Measurements from ENCODE around the gene OTX2.

Gene OTX2

DNA sequence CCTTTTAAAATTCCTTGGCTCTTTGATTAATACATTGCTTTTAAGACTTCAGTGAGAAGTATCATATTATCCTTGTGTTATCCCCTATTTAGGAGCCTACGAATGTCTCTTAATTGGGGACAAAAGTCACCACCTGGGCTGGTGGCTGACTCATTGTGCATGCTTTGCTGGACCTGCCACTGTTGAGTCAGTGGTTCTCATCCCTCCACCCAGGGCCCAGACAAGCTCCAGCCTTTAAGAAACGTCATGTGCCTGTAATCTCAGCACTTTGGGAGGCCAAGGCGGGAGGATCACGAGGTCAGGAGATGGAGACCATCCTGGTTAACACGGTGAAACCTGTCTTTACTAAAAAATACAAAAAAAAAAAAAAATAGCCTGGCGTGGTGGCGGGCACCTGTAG is 57.9 kb downstream of the OTX2 start:
- Histone ChIP-seq H3K4me3 (ENCODE audit: low read depth, low read length, poor library complexity, severe bottlenecking) (no peak overlapping the region), H4K20me1 (ENCODE audit: insufficient read depth, low read length) (no peaks in the 10 kb centered on the region), H3K27me3 (ENCODE audit: insufficient read depth, low read length) (no peaks in the 10 kb centered on the region), H3K4me2 (ENCODE audit: low read length) (no peak overlapping the region), H2AFZ (ENCODE audit: low read length) (no peak overlapping the region), H3K36me3 (ENCODE audit: insufficient read depth, low read length) (no peaks in the 10 kb centered on the region), H3K9ac (ENCODE audit: low read length) (no peak overlapping the region), H3K9me2 (ENCODE audit: low read depth, low read length) (no peaks in the 10 kb centered on the region), H3K4me1 (ENCODE audit: insufficient read depth, low read length, severe bottlenecking) (no peaks in the 10 kb centered on the region), H3F3A (ENCODE audit: insufficient read depth, low read length) (no peaks in the 10 kb centered on the region), H3K27ac (ENCODE audit: low read depth, low read length, poor library complexity, severe bottlenecking) (no peak overlapping the region), H3K79me2 (ENCODE audit: insufficient read depth, low read length) (no peaks in the 10 kb centered on the region), H3K9me3 (ENCODE audit: low read length) (no peaks in the 10 kb centered on the region)
- TF ChIP-seq, protein P1, sequence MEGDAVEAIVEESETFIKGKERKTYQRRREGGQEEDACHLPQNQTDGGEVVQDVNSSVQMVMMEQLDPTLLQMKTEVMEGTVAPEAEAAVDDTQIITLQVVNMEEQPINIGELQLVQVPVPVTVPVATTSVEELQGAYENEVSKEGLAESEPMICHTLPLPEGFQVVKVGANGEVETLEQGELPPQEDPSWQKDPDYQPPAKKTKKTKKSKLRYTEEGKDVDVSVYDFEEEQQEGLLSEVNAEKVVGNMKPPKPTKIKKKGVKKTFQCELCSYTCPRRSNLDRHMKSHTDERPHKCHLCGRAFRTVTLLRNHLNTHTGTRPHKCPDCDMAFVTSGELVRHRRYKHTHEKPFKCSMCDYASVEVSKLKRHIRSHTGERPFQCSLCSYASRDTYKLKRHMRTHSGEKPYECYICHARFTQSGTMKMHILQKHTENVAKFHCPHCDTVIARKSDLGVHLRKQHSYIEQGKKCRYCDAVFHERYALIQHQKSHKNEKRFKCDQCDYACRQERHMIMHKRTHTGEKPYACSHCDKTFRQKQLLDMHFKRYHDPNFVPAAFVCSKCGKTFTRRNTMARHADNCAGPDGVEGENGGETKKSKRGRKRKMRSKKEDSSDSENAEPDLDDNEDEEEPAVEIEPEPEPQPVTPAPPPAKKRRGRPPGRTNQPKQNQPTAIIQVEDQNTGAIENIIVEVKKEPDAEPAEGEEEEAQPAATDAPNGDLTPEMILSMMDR (IDR thresholded peaks at IDR 0.05; ENCODE audit: low read length): no peak
- no peak for TF ChIP-seq EZH2 (IDR thresholded peaks at IDR 0.05; ENCODE audit: borderline replicate concordance, low read length)

DNA sequence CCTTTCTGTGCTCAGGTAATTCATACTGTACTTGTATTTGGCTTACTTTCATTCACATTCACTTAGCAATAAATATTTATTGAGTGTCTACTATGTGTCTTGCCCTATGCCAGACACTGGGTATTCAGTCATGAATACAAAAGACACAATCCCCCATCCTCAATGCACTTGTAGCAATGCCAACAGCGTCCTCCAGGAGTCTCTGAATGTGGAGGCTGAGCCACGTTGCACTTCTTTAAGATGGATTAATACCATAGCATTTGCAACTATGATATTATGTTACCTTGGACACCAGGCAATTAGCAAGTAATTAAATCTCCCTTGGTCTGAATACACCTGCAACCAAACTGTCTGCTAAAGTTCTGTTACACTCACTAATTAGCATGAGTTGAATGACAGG is 58.8 kb downstream of the OTX2 start:
- Histone ChIP-seq H3F3A (ENCODE audit: insufficient read depth, low read length) (no peaks in the 10 kb centered on the region), H3K9me2 (ENCODE audit: low read depth, low read length) (no peaks in the 10 kb centered on the region), H2AFZ (ENCODE audit: low read length) (no peak overlapping the region), H3K4me2 (ENCODE audit: low read length) (no peak overlapping the region), H3K9me3 (ENCODE audit: low read length) (no peaks in the 10 kb centered on the region), H3K4me3 (ENCODE audit: low read depth, low read length, poor library complexity, severe bottlenecking) (no peak overlapping the region), H3K4me1 (ENCODE audit: insufficient read depth, low read length, severe bottlenecking) (no peaks in the 10 kb centered on the region), H3K79me2 (ENCODE audit: insufficient read depth, low read length) (no peaks in the 10 kb centered on the region), H3K27me3 (ENCODE audit: insufficient read depth, low read length) (no peaks in the 10 kb centered on the region), H4K20me1 (ENCODE audit: insufficient read depth, low read length) (no peaks in the 10 kb centered on the region), H3K9ac (ENCODE audit: low read length) (no peak overlapping the region), H3K27ac (ENCODE audit: low read depth, low read length, poor library complexity, severe bottlenecking) (no peak overlapping the region), H3K36me3 (ENCODE audit: insufficient read depth, low read length) (no peaks in the 10 kb centered on the region)
- no peak for TF ChIP-seq EZH2 (IDR thresholded peaks at IDR 0.05; ENCODE audit: borderline replicate concordance, low read length)
- TF ChIP-seq, protein P1 (IDR thresholded peaks at IDR 0.05; ENCODE audit: low read length): no peak
